NAMALWA (cell line): Measurements from ENCODE around the gene NDRG4.
"Not testable (repeated sequence)": the region's sequence is repeated elsewhere in the genome, so short reads cannot be mapped to it uniquely, and the experiment has no call there.

Experiments used
- DNase-seq: peaks from one replicate; pipeline ENCODE4 v3.0.0-alpha.2; 2015; ENCODE audit warnings: low spot score

Gene NDRG4

DNA sequence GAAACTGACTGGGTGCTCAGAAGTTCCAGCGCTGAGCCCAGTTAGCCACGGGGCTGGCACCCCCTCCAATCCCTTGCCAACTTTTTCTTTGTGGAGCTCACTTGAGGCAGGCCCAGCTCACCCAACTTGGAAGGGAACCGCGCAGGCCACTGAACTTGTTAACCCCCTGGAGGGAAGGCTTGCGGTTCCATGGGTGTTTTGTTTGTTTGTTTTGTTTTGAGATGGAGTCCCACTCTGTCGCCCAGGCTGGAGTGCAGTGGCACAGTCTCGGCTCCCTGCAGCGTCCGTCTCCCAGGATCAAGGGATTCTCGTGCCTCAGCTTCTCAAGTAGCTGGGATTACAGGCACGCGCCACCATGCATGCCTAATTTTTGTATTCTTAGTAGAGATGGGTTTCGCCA is 34.1 kb upstream of the NDRG4 start:
- DNase-seq: no peak

GRCh38 chr16:58466396-58466795 is 33.5 kb upstream of the NDRG4 start:
- no peak for DNase-seq

DNA sequence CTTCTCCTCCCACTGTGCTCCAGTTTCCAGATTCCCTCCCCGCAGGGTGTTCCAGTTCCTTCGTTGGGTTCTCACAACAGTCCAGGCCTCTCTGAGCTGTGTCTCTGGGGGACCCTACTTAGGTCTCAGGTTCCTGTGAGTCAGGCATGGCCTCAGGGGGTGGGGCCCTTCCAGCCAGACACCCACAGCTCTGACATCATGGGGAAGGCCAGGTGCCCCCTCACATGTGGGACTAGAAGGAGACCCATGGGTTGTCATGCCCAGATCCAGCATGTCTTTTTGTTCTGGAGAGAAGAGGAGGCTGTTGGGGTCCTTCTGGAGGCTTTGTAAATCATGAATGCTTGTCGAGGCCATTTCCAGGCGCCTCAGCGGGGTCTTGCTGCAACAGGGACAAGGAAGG is 32.0 kb upstream of the NDRG4 start:
- DNase-seq: no peak

DNA sequence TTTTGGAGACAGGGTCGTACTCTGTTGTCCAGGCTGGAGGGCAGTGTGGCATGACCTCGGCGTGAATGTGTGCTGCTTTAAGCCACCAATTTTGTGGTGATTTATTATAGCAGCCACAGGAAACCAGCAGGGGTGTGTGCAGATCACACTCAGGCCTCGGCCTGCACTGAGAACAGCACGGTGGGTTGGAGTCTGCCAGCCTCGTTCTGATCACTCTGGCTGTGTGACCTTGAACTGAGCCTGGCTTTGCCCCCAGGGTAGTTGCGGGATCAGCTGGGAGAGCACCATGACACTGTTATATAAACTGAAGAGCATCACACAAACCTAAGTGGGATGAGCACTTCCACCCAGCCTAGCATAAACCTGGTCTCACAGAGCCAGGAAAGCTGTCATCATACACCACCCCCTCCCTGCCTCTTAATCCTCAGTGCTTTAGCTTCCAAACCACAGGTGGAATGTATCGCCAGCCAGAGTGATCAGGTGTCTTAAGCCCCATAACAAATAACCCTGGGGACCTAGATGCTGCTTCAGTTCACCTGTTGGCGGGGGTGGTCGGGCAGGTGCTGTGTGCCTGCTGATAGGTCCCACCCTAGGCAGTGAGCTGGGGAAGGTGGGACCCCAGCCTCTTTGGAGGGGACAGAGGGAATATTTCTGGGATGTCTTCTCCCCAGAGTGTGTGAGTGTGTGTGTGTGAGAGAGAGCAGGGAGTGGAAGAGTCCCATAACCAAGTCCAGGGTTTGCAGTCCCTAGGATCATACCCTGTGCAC is 28.6 kb upstream of the NDRG4 start:
- DNase-seq: no peak

DNA sequence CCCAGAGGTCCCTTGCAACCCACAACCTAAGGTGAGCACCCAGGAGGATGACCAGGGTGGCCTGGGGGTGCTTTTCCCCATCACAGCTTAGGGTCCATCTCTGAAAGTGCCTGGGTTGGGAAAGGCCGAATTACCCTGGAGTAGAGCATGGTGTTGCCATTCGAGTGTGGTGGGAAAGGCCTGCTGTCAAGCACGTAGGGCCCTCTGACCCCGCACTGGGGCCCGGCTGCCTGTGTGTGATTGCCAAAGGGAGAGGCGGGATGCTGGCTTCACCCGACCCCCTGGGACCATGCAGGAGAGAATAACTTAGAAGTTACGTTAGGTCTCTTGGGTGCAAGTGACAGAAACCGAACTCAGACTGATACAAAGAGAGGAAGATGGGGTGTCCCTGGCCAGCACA is 27.7 kb upstream of the NDRG4 start:
- DNase-seq: no peak

- no peak for DNase-seq
Measured at GRCh38 chr16:58472827-58473226, 27.1 kb upstream of the NDRG4 start.

DNA sequence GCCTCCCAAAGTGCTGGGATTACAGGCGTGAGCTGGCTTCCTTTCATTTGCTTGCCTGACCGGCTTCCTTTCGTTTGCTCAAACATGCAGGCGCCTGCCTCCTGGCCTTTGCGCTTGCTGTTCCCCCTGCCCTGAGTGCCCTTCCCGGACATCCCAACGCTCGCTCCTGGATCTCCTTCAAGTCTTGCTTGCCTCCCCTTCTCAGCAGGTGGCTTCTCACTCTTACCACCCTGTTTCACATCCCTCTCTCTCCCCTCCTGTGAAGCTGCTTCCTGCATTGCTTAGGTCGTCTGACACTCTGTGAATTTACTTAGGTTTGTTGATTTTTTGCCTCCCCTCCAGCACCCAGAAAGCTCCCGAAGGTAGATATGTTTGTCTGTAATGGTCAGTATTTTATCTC is 25.6 kb upstream of the NDRG4 start:
- no peak for DNase-seq

DNA sequence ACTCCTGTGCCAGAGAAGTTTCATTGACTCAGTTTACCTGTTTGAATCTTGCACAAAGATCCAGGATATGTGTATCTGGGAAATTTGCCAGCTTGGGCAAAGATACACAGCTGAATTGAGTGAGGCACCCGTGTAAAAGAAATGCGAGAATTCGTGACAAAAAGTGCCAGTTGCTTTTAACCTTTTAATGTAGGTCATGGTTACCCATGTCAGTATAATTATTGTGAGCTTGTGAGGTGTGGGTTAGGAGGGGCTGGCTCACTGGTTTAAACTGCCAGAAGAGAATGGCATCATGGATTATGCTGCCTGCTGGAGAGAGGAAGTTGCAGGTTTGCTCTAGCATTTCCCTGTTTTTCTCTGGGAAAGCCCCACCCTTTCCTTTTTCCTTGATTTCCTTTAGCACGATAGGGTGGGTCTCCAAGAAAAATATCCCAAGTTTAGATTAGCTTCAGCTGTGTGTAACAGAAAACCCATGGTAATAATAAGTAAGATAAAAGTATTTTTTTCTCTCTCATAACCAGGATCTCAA is 24.8 kb upstream of the NDRG4 start:
- no peak for DNase-seq

- no peak for DNase-seq
Measured at GRCh38 chr16:58476791-58477190, 23.2 kb upstream of the NDRG4 start.

DNA sequence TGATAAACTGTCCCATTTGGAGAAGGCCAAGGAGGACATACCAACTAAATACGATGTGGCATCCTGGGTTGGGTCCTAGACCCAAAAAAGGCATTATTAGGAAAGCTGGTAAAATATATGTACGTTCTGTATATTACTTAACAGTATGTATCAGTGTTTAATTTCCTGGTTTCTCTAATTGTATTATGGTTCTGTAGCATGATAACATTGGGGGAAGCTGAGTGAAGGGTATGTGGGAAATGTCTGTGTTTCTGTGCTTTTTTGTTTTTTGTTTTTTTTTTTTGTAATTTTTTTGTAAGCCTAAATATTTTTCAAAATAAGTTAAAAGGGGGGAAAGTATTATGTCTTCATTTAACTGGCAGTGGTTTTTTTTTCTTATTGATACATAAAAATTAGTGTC is 21.5 kb upstream of the NDRG4 start:
- DNase-seq: no peak

DNA sequence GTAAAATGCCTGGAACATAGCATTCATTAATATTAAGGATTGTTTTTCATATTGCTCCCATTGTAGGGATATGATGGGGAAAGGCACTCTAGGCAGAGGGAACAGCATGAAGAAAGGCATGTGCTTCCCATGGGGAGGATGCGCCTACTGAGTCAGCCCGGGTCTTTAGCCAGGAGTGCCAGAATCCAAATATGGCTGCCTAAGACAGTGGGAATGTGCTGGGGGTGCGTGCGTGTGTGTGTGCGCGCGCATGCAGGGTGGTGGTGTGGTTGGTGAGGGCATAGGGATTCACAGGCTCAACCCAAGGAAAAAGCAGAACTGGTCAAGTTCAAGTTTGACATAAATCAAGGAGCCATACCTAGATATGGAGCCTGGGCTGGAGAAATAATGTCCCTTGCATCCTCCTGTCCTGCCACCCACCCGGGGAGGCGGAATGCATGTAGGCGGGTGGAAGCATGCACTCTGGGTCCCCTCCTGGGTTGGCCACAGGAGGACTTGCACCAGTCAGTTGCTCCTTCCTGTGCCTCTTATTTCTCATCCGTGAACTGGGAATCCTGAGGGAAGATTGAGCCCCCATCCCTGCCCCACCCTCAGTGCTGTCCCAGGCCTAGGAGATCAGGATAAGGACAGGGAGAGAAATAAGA is 18.6 kb upstream of the NDRG4 start:
- DNase-seq: no peak

DNA sequence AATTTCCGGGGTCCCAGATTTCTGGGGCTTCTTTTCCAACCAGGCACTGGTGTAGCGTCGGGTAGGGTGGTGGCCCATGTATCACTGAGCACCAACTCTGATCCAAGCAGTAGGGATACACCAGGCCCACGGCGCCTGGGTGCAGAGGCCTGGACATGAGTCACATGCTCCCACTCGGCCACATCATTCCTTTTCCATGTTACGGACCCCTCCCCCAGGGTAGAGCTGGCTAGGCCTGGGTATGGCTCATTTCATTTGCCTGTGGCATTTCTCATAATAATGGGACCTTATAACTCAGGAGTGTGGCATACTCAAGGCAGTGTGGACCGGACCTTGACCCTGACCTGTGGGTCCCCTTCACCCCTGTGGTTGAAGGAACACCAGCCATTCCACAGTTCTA is 18.0 kb upstream of the NDRG4 start:
- DNase-seq: no peak

DNA sequence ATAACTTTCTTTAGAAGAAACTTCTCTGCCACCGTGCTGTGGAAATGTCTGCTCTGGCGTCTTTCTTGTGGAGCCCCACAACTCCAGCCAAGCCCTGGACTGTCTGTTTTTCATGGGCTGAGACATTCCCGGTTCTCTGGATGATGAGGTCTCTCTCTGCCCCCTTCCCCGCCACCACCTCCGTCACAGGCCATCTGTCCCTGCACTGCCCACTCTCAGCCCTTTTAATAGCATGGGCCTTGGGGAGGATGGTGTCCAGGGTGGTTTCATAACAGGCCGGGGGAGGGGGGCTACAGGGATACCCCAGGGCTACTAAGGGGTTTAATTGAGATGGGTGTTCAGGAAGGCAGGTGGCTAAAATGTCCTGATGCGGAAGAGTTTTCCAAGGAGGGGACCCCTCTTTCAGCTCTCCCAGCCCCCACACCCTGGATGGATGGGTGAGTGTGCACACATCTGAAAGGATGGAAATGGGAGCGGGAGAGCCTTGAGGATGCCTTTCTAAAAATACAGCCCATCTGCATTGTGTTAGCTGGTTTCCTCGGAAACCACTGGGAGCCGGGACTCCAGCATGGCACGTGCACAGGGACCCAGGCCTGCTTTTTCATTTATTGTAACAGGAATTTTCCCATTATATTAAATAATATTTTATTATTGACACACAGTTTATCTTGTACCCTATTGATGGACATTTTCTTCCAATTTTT is 14.6 kb upstream of the NDRG4 start:
- no peak for DNase-seq

DNA sequence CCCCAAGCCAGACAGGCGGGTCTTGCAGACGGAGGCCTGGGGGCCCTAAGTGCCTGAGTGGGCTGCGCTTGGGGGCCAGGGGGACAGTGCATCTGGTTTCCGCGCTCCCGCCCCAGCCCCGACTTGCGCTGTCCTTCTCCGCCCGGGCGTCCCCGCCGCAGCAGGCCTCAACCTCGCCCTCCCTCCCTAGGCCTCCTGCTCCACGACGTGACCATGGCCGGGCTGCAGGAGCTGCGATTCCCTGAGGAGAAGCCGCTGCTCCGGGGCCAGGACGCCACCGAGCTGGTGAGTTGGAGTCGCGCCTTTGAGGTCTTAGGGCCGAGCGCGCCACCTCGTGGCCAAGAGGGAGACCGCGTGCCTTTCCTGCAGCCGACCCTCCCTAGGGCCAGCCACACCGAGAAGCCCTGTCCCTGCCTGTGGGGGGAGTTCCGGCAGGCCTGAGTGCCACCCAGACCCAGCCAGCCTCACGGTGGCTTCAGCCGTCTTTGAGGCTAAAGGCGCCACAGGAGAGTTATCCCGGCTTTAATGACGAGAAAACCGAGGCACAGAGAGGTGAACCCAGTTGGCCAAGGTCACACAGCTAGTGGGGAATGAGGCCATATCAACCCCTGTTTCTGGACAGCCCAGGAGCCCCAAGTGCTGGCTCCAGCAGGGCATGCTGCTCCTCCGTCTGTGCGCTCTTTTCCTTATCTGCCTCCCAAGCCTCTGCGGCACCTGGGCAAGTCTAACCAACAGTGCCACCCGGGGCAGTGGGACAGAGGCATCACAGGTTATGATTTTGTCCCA is 12.2 kb upstream of the NDRG4 start:
- peak; percentile 81 for DNase-seq

DNA sequence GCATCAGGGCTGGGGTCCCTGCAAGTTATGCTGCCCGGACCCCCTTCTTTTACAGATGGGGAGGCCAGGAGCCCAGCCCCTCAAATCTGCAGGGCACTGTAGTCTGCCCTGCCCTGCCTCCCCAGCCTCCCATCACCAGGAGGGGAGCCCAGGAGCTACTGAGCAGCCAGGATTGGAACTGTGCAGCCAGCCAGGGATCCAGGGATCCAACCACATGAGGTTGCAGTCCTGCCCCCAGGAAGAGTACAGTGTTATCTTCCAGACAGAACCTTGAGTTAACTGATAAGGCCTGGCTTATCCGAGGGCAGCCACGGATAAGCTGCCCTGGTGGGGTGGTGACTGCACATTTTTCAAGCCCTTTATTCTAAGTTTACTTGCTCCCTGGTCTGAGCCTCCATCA is 11.4 kb upstream of the NDRG4 start:
- DNase-seq: no peak

DNA sequence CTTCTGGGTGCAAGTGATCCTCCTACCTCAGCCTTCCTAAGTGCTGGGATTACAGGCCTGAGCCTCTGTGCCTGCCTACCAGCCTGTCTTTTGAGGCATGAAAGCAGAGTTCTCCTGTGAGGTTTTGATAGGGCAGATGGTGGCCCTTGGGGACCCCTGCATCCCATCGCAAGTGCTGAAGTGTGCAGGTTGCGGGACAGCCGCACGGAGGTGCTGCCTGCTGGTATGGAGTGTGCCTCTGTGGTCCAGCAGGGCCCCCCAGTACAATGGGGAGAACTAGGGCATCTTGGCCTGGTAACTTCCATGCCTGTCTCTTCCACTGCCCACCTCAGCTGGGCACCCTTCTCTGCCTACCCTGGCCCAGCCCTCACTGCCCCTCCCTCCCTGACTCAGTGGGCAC is 9.9 kb upstream of the NDRG4 start:
- DNase-seq: no peak

- not testable (repeated sequence) for DNase-seq
Measured at GRCh38 chr16:58490539-58490938, 9.4 kb upstream of the NDRG4 start.

DNA sequence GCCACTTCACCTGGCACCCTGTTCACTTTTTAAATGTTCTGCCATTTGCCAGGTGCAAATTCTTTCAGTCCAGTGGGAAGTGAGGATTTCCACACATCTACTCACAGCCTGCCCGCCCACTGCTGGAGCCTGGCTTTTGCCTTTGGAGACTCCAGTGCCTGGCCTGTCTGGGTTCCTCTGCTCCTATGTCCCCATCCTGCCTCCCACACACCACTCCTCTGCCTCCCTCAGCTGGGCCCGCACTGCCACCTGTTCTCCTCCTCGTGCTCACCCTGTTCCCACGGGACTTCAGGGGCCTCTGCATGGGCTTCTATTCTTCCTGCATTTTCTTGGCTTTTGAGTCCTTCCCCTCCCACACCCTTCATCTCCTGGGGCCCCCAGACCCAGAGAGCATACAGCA is 7.9 kb upstream of the NDRG4 start:
- DNase-seq: peak; percentile 37

- no peak for DNase-seq
Measured at GRCh38 chr16:58492735-58493134, 7.2 kb upstream of the NDRG4 start.

- DNase-seq: no peak
Measured at GRCh38 chr16:58493756-58494431, 6.0 kb upstream of the NDRG4 start.

GRCh38 chr16:58494981-58495520 is 4.9 kb upstream of the NDRG4 start:
- peak; percentile 78 for DNase-seq
